HepG2 (cell line): ENCODE data around the gene MAIP1. TPM values are rescaled to one million over a fixed set of nuclear protein-coding genes. Genes with fewer than 3 reads are reported as not detected.

Experiments used
- ATAC-seq: fragments of 200-7000 bp; cut with Tn5 transposase; 3 replicates; pipeline ENCODE4 v1.9.1; 2020; ENCODE audit warnings: mild to moderate bottlenecking, moderate library complexity
- BruUV-seq: library from RNA; stranded (reverse); fragments of 400-500 nt; replicated peaks from 2 replicates; lab custom pipeline; 2021; lab: Mats Ljungman, UMichigan
- CTCF ChIA-PET: fragments of 300-600 bp; formaldehyde crosslinking; extraction: SDS; loops from one replicate; lab custom pipeline; 2021; ENCODE audit warnings: low total read pairs, inconsistent platforms, low intra/inter-chr PET ratio; lab: Yijun Ruan, JAX
- POLR2A ChIA-PET: fragments of 350-600 bp; sonication (Branson Sonifier 250); formaldehyde crosslinking; loops from one replicate; lab custom pipeline; 2020; ENCODE audit warnings: antibody characterized with exemption, inconsistent platforms; lab: Yijun Ruan, JAX
- DNase-seq: peaks from one replicate; pipeline ENCODE4 v3.0.0-alpha.2; 2015; ENCODE audit warnings: low spot score
- FAIRE-seq: peaks from 3 replicates; lab custom pipeline; 2011; peaks lifted over from hg19 to GRCh38; lab: Jason Lieb, UNC
- H2AFZ ChIP-seq: one replicate; pipeline ENCODE4 v1.6.1; 2011; ENCODE audit warnings: low read length, inconsistent platforms
- H3K27ac ChIP-seq: fragments of 300-600 bp; 3 replicates; pipeline ENCODE4 v1.8.0; 2011; ENCODE audit warnings: mixed run types, mild to moderate bottlenecking, mixed read lengths, low read length, inconsistent platforms; ENCODE audit not compliant: insufficient read depth; ENCODE audit errors: extremely low read length
- H3K27me3 ChIP-seq, 2 experiments: fragments of 200-600 bp in 1 of 2; 2 replicates in 1 of 2; 3 replicates in 1 of 2; pipeline versions ENCODE4 v1.6.0 to v1.8.0; 2011; ENCODE audit warnings: low read length in 2 of 2, mild to moderate bottlenecking in 2 of 2, moderate library complexity in 2 of 2, inconsistent platforms in 1 of 2; ENCODE audit not compliant: insufficient read depth in 2 of 2, control insufficient read depth in 1 of 2
- H3K36me3 ChIP-seq, 2 experiments: fragments of 200-600 bp in 1 of 2; replicated peaks in 1 of 2; 2 replicates in 1 of 2; 3 replicates in 1 of 2; pipeline versions ENCODE4 v1.5.1 to v1.8.0; 2011; ENCODE audit warnings: low read length in 2 of 2, inconsistent platforms in 1 of 2; ENCODE audit not compliant: insufficient read depth in 2 of 2, control insufficient read depth in 1 of 2
- H3K4me1 ChIP-seq: 2 replicates; pipeline ENCODE4 v1.5.1; 2012; ENCODE audit warnings: low read length, inconsistent platforms; ENCODE audit not compliant: insufficient read depth
- H3K4me2 ChIP-seq: 2 replicates; pipeline ENCODE4 v1.6.0; 2011; ENCODE audit warnings: low read depth, low read length, inconsistent platforms
- H3K4me3 ChIP-seq, 3 experiments: fragments of 200-600 bp in 1 of 3; sonication (generic), shearing (Covaris generic) in 1 of 3; replicated peaks in 1 of 3; 2 replicates each; pipeline ENCODE4 v1.5.1; 2011 to 2016; ENCODE audit warnings: low read length in 3 of 3, inconsistent platforms in 2 of 3, low read depth in 2 of 3, mild to moderate bottlenecking in 2 of 3, control low read depth in 1 of 3, mixed read lengths in 1 of 3; ENCODE audit not compliant: insufficient read depth in 1 of 3
- H3K79me2 ChIP-seq: one replicate; pipeline ENCODE4 v1.6.1; 2011; ENCODE audit warnings: low read length, inconsistent platforms; ENCODE audit not compliant: insufficient read depth
- H3K9ac ChIP-seq: 2 replicates; pipeline ENCODE4 v1.6.0; 2011; ENCODE audit warnings: mild to moderate bottlenecking, low read depth, low read length, inconsistent platforms; ENCODE audit not compliant: insufficient read depth
- H3K9me3 ChIP-seq: 2 replicates; pipeline ENCODE4 v1.5.1; 2012; ENCODE audit warnings: mild to moderate bottlenecking, low read length
- H4K20me1 ChIP-seq: 2 replicates; pipeline ENCODE4 v1.6.0; 2011; ENCODE audit warnings: inconsistent platforms, mild to moderate bottlenecking, low read length, moderate library complexity; ENCODE audit not compliant: insufficient read depth
- ARID2 ChIP-seq: sonication (generic); formaldehyde crosslinking; IDR thresholded peaks from 2 replicates; pipeline ENCODE4 v1.8.1; 2022; ENCODE audit warnings: mild to moderate bottlenecking, missing genetic modification reagents, borderline replicate concordance
- EZH2 ChIP-seq: conservative IDR thresholded peaks from 2 replicates; pipeline ENCODE4 v1.6.1; 2012; ENCODE audit warnings: mild to moderate bottlenecking, low read depth, low read length, moderate library complexity
- FOSL2 ChIP-seq: sonication (generic); formaldehyde crosslinking; IDR thresholded peaks from 2 replicates; pipeline ENCODE4 v1.4.0; 2020; ENCODE audit warnings: missing genetic modification reagents
- MATR3 ChIP-seq: sonication (generic); formaldehyde crosslinking; IDR thresholded peaks from 2 replicates; pipeline ENCODE4 v1.4.0; 2020; ENCODE audit warnings: missing genetic modification reagents
- MZF1 ChIP-seq: sonication (generic); formaldehyde crosslinking; IDR thresholded peaks from 2 replicates; pipeline ENCODE4 v1.8.1; 2023; ENCODE audit warnings: mild to moderate bottlenecking, missing genetic modification reagents, borderline replicate concordance
- NFYB ChIP-seq: sonication (generic); formaldehyde crosslinking; IDR thresholded peaks from 2 replicates; pipeline ENCODE4 v1.4.0; 2020; ENCODE audit warnings: missing genetic modification reagents
- STAG1 ChIP-seq: sonication (generic); formaldehyde crosslinking; IDR thresholded peaks from 2 replicates; pipeline ENCODE4 v1.4.0; 2020; ENCODE audit warnings: missing genetic modification reagents
- THAP11 ChIP-seq: IDR thresholded peaks from 2 replicates; pipeline ENCODE4 v1.6.1; 2016; ENCODE audit warnings: missing biosample characterization, missing genetic modification reagents
- WGBS: methylation state at CpG from one replicate; pipeline ENCODE4 v1.1.6; 2017; ENCODE audit warnings: low lambda C conversion rate; 5-methylcytosine and 5-hydroxymethylcytosine counted together
- in situ Hi-C: cut with HindIII; loops from 2 replicates; pipeline ENCODE4 v1.10.0; 2017; ENCODE audit warnings: low pct_unique_long_range_greater_than_20kb; ENCODE audit not compliant: extremely low pct_ligation_motif_present
- intact Hi-C: fragments of 100-400 bp; cut with micrococcal nuclease; formaldehyde crosslinking; loops from one replicate; pipeline ENCODE4 v1.10.0; 2022; ENCODE audit not compliant: unreplicated experiment
- polyA plus RNA-seq, 8 experiments: library from polyadenylated mRNA; depleted of rRNA in 3 of 8; stranded (reverse) in 7 of 8; unstranded in 1 of 8; fragments of >200 nt; fragmentation: Illumina TruSeq in 4 of 8; extraction: Trizol in 4 of 8; gene quantifications; 2 replicates each; pipeline versions ENCODE4 v1.2.1 to v1.2.3, GENCODE V29; 2011 to 2016; ENCODE audit warnings: low read depth in 4 of 8, missing spikeins in 1 of 8, mixed read lengths in 1 of 8; ENCODE audit not compliant: insufficient read depth in 1 of 8
- total RNA-seq, 5 experiments: library from RNA; depleted of rRNA; stranded (reverse); fragments of >200 nt; fragmentation: Illumina TruSeq; extraction: Trizol; gene quantifications; 2 replicates each; pipeline ENCODE4 v1.2.3, GENCODE V29; 2016; ENCODE audit warnings: low read depth in 1 of 5
- TF ChIP-seq, protein P1 (sequence below): IDR thresholded peaks from 2 replicates; pipeline ENCODE4 v1.6.1; 2016
- TF ChIP-seq, protein P2 (sequence below): sonication (generic); IDR thresholded peaks from 2 replicates; pipeline ENCODE4 v1.6.1; 2016; ENCODE audit warnings: low read depth, borderline replicate concordance
- TF ChIP-seq, protein P3 (sequence below): sonication (generic); formaldehyde crosslinking; IDR thresholded peaks from one replicate; pipeline ENCODE4 v1.5.1; 2020; ENCODE audit warnings: mild to moderate bottlenecking, missing genetic modification reagents; ENCODE audit errors: not compliant biosample characterization
- TF ChIP-seq, protein P4 (sequence below): sonication (generic); formaldehyde crosslinking; IDR thresholded peaks from 2 replicates; pipeline ENCODE4 v1.5.0; 2020; ENCODE audit warnings: missing genetic modification reagents, mild to moderate bottlenecking, borderline replicate concordance
- TF ChIP-seq, protein P5 (sequence below): sonication (generic); formaldehyde crosslinking; conservative IDR thresholded peaks from 2 replicates; pipeline ENCODE4 v1.4.0; 2020; ENCODE audit warnings: missing genetic modification reagents

MAIP1 gene
- total and polyA plus RNA-seq, 2 of the 13 experiments (the other 11 are each of a cell fraction or from before 2014, with no cell fraction given): 22.3 to 72.9 TPM

DNA sequence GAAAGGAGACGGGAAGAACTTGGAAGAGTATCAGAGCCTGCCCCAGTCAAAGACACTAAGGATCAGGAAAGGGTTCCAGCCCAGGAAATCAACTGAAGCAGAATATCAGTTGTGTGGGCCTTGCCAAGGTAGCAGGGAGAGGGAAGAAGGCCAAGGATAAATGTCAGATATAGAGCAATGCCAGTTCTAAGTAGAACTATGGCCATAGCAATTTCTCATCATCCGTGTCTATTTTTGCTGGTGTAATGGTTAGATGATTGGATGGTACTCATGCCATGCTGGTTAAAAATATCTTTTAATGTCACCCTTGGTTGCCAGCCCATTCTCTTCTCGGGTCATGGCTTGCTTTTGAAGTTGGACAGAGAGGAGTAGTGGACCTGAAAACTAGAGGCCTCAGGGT is 41.9 kb downstream of the MAIP1 start:
- intact Hi-C loops (no loop called here), in situ Hi-C loops (no loop called here)
- Histone ChIP-seq H3K36me3 (no peaks in the 10 kb centered on the region), H3K27ac (no peak overlapping the region), H2AFZ (no peak overlapping the region), H3K27me3 (peaks cover 0 to 10% of the 10 kb centered on the region in 2 experiments; a peak in 2 of 5 replicates), H3K4me2 (no peak overlapping the region), H3K9ac (no peak overlapping the region), H4K20me1 (no peaks in the 10 kb centered on the region), H3K4me1 (no peaks in the 10 kb centered on the region), H3K4me3 (no peak overlapping the region), H3K9me3 (no peaks in the 10 kb centered on the region), H3K79me2 (no peaks in the 10 kb centered on the region)
- DNase-seq (no peak), FAIRE-seq (no peak), ATAC-seq (no peak)
- CTCF ChIA-PET: no interaction called here
- POLR2A ChIA-PET: no interaction called here
- 45% methylated on average over 3 of the region's 3 CpGs for WGBS
- no TSS peak for BruUV-seq
- TF ChIP-seq THAP11 (CRISPR knock-in tag): no peak
- TF ChIP-seq STAG1 (CRISPR knock-in tag): no peak
- TF ChIP-seq, protein P1, sequence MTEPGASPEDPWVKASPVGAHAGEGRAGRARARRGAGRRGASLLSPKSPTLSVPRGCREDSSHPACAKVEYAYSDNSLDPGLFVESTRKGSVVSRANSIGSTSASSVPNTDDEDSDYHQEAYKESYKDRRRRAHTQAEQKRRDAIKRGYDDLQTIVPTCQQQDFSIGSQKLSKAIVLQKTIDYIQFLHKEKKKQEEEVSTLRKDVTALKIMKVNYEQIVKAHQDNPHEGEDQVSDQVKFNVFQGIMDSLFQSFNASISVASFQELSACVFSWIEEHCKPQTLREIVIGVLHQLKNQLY (CRISPR knock-in tag): no peak
- no peak for TF ChIP-seq FOSL2 (CRISPR knock-in tag)
- TF ChIP-seq, protein P2, sequence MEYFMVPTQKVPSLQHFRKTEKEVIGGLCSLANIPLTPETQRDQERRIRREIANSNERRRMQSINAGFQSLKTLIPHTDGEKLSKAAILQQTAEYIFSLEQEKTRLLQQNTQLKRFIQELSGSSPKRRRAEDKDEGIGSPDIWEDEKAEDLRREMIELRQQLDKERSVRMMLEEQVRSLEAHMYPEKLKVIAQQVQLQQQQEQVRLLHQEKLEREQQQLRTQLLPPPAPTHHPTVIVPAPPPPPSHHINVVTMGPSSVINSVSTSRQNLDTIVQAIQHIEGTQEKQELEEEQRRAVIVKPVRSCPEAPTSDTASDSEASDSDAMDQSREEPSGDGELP: no peak
- no peak for TF ChIP-seq NFYB (CRISPR knock-in tag)
- TF ChIP-seq, protein P3, sequence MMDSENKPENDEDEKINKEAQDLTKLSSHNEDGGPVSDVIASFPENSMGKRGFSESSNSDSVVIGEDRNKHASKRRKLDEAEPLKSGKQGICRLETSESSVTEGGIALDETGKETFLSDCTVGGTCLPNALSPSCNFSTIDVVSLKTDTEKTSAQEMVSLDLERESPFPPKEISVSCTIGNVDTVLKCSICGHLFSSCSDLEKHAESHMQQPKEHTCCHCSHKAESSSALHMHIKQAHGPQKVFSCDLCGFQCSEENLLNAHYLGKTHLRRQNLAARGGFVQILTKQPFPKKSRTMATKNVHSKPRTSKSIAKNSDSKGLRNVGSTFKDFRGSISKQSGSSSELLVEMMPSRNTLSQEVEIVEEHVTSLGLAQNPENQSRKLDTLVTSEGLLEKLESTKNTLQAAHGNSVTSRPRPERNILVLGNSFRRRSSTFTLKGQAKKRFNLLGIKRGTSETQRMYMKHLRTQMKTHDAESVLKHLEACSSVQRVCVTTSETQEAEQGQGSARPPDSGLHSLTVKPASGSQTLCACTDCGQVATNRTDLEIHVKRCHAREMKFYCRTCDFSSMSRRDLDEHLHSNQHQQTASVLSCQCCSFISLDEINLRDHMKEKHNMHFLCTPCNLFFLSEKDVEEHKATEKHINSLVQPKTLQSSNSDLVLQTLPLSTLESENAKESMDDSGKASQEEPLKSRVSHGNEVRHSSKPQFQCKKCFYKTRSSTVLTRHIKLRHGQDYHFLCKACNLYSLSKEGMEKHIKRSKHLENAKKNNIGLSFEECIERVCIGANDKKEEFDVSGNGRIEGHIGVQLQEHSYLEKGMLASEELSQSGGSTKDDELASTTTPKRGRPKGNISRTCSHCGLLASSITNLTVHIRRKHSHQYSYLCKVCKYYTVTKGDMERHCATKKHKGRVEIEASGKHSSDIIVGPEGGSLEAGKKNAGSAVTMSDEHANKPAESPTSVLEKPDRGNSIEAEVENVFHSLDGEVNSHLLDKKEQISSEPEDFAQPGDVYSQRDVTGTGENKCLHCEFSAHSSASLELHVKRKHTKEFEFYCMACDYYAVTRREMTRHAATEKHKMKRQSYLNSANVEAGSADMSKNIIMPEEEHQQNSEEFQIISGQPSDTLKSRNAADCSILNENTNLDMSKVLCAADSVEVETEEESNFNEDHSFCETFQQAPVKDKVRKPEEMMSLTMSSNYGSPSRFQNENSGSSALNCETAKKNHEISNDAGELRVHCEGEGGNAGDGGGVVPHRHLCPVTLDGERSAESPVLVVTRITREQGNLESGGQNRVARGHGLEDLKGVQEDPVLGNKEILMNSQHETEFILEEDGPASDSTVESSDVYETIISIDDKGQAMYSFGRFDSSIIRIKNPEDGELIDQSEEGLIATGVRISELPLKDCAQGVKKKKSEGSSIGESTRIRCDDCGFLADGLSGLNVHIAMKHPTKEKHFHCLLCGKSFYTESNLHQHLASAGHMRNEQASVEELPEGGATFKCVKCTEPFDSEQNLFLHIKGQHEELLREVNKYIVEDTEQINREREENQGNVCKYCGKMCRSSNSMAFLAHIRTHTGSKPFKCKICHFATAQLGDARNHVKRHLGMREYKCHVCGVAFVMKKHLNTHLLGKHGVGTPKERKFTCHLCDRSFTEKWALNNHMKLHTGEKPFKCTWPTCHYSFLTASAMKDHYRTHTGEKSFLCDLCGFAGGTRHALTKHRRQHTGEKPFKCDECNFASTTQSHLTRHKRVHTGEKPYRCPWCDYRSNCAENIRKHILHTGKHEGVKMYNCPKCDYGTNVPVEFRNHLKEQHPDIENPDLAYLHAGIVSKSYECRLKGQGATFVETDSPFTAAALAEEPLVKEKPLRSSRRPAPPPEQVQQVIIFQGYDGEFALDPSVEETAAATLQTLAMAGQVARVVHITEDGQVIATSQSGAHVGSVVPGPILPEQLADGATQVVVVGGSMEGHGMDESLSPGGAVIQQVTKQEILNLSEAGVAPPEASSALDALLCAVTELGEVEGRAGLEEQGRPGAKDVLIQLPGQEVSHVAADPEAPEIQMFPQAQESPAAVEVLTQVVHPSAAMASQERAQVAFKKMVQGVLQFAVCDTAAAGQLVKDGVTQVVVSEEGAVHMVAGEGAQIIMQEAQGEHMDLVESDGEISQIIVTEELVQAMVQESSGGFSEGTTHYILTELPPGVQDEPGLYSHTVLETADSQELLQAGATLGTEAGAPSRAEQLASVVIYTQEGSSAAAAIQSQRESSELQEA: no peak
- no peak for TF ChIP-seq ARID2 (CRISPR knock-in tag)
- TF ChIP-seq, protein P4, sequence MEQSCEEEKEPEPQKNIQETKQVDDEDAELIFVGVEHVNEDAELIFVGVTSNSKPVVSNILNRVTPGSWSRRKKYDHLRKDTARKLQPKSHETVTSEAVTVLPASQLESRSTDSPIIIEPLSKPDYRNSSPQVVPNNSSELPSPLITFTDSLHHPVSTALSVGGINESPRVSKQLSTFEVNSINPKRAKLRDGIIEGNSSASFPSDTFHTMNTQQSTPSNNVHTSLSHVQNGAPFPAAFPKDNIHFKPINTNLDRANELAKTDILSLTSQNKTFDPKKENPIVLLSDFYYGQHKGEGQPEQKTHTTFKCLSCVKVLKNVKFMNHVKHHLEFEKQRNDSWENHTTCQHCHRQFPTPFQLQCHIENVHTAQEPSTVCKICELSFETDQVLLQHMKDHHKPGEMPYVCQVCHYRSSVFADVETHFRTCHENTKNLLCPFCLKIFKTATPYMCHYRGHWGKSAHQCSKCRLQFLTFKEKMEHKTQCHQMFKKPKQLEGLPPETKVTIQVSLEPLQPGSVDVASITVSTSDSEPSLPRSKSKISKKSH (CRISPR knock-in tag): no peak
- TF ChIP-seq EZH2: no peak
- no peak for TF ChIP-seq MZF1 (CRISPR knock-in tag)
- TF ChIP-seq MATR3: no peak
- TF ChIP-seq, protein P5, sequence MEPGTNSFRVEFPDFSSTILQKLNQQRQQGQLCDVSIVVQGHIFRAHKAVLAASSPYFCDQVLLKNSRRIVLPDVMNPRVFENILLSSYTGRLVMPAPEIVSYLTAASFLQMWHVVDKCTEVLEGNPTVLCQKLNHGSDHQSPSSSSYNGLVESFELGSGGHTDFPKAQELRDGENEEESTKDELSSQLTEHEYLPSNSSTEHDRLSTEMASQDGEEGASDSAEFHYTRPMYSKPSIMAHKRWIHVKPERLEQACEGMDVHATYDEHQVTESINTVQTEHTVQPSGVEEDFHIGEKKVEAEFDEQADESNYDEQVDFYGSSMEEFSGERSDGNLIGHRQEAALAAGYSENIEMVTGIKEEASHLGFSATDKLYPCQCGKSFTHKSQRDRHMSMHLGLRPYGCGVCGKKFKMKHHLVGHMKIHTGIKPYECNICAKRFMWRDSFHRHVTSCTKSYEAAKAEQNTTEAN (CRISPR knock-in tag): no peak
